ENCODE data around the gene ALKBH3. TPM values are rescaled to one million over a fixed set of nuclear protein-coding genes. Genes with fewer than 3 reads are reported as not detected.

Gene ALKBH3
- 25.0 to 28.5 TPM (median 28.1 TPM) in 5 replicates for total RNA-seq (2022; extraction: Qiagen RNA extraction; ENCODE audit: low read depth)

GRCh38 chr11:43880640-43881159, at the start of gene ALKBH3:
ALKBH3 (plus strand) TSS chr11:43880831; CDS start chr11:43882653, 1,822 bp downstream.

Other genes with a start within 250 kb of the ALKBH3 start
- 65.5 to 82.1 TPM (median 70.4 TPM) in 5 replicates for gene HSD17B12, start 200.1 kb upstream of the ALKBH3 start, total RNA-seq (2022; extraction: Qiagen RNA extraction; ENCODE audit: low read depth)
- 0.59 to 2.3 TPM (median 1.9 TPM) in 5 replicates for gene C11orf96, start 61.8 kb downstream of the ALKBH3 start, total RNA-seq (2022; extraction: Qiagen RNA extraction; ENCODE audit: low read depth)
- gene ACCSL, start 167.2 kb downstream of the ALKBH3 start, total RNA-seq (2022; extraction: Qiagen RNA extraction; ENCODE audit: low read depth): not detected in 5 replicates
- gene ACCS, start 185.4 kb downstream of the ALKBH3 start, total RNA-seq (2022; extraction: Qiagen RNA extraction; ENCODE audit: low read depth): 14.2 to 18.5 TPM (median 16.0 TPM) in 5 replicates
- 55.4 to 63.7 TPM (median 61.6 TPM) in 5 replicates for gene EXT2, start 214.8 kb downstream of the ALKBH3 start, total RNA-seq (2022; extraction: Qiagen RNA extraction; ENCODE audit: low read depth)